Measurements from ENCODE around the gene ZNF212. TPM values are rescaled to one million over a fixed set of nuclear protein-coding genes. Genes with fewer than 3 reads are reported as not detected.

ZNF212 gene
- total and polyA plus RNA-seq, 2 experiments from 2014 or later, result 11.6 to 14.2 TPM

DNA sequence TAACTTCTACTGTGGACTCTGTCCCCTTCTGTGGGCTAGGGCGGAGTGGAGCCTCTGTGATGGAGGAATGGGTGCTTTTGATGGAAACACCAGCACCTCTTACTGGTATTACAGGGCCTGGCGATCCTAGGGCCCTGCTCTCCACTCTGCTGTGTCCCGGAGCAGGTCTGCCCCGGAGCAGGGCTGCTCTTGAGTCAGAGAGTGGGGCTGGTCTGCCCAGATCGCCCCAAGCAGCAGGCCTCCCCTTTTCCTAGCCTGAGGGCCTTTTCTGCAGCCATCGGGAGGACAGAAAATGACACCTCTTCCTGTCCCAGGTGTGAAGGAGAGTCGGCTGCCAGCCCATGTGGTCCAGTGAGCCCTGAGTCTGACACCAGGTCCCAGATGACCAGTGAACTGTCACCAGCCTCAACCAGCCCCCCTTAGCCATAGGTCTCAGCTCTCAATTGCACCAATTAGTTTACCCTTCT, 42.7 kb upstream of the ZNF212 start:
- TF ChIP-seq, protein P1, sequence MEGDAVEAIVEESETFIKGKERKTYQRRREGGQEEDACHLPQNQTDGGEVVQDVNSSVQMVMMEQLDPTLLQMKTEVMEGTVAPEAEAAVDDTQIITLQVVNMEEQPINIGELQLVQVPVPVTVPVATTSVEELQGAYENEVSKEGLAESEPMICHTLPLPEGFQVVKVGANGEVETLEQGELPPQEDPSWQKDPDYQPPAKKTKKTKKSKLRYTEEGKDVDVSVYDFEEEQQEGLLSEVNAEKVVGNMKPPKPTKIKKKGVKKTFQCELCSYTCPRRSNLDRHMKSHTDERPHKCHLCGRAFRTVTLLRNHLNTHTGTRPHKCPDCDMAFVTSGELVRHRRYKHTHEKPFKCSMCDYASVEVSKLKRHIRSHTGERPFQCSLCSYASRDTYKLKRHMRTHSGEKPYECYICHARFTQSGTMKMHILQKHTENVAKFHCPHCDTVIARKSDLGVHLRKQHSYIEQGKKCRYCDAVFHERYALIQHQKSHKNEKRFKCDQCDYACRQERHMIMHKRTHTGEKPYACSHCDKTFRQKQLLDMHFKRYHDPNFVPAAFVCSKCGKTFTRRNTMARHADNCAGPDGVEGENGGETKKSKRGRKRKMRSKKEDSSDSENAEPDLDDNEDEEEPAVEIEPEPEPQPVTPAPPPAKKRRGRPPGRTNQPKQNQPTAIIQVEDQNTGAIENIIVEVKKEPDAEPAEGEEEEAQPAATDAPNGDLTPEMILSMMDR (IDR thresholded peaks at IDR 0.05; ENCODE audit: low read depth, low read length), result no peak
- peaks cover 31% of the 10 kb centered on the region for H3K36me3 ChIP-seq
- peak overlapping the region; percentile 96 for H3K4me3 ChIP-seq
- no peaks in the 10 kb centered on the region for H3K27me3 ChIP-seq
- DNase-seq (ENCODE audit: low read depth in 1 of 2, low spot score in 1 of 2), result peak in 1 of 2 donors; percentile 12
- peaks cover 6% of the 10 kb centered on the region for H3K4me1 ChIP-seq (ENCODE audit: low read depth)
- peak overlapping the region; percentile 96 for H3K27ac ChIP-seq
- H3K9me3 ChIP-seq (ENCODE audit: low read depth), result no peaks in the 10 kb centered on the region

DNA sequence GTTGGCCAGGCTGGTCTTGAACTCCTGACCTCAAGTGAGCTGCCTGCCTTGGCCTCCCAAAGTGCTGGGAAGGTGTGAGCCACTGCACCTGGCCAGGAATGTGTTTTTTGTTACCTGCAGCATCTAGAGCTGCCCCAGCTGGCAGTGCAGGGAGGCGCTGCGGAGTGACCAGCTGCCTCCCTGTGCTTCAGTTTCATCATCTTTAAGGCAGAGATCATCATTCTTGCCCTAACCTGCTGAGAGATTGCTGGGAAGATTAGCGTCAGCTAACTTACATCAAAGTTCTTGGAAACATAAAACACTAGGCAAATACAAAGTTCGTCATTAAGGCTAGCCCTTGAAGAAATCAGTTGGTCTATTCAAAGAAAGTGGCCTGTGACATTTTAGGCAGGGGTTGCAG, 41.8 kb upstream of the ZNF212 start:
- no peak for DNase-seq (ENCODE audit: low read depth in 1 of 2, low spot score in 1 of 2)
- no peak overlapping the region for H3K4me3 ChIP-seq
- H3K27ac ChIP-seq, result no peak overlapping the region
- H3K36me3 ChIP-seq, result peaks cover 31% of the 10 kb centered on the region
- peaks cover 6% of the 10 kb centered on the region for H3K4me1 ChIP-seq (ENCODE audit: low read depth)
- H3K27me3 ChIP-seq, result no peaks in the 10 kb centered on the region
- no peaks in the 10 kb centered on the region for H3K9me3 ChIP-seq (ENCODE audit: low read depth)
- TF ChIP-seq, protein P1 (IDR thresholded peaks at IDR 0.05; ENCODE audit: low read depth, low read length), result no peak

DNA sequence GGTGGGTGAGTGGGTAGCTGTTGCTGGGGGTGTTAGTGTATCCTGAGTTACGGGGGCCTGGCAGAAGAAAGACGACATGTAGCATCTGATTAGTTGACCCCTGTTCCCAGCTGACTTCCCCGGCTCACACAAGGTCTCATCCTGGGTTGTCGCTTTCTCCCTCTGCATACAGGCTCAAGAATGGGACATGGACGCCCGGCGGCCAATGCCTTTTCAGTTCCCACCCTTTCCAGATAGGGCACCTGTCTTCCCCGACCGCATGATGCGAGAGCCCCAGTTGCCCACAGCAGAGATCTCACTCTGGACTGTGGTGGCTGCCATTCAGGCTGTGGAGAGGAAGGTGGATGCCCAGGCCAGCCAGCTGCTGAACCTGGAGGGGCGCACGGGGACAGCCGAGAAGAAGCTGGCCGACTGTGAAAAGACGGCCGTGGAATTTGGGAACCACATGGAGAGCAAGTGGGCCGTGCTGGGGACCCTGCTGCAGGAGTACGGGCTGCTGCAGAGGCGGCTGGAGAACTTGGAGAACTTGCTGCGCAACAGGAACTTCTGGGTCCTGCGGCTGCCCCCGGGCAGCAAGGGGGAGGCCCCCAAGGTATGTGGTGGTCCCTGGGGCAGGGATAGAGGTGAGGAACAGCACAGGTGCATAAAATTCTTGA, 41.2 kb upstream of the ZNF212 start:
- no peak for DNase-seq (ENCODE audit: low read depth in 1 of 2, low spot score in 1 of 2)
- H3K9me3 ChIP-seq (ENCODE audit: low read depth), result no peaks in the 10 kb centered on the region
- H3K36me3 ChIP-seq, result peaks cover 36% of the 10 kb centered on the region
- TF ChIP-seq, protein P1 (IDR thresholded peaks at IDR 0.05; ENCODE audit: low read depth, low read length), result no peak
- peaks cover 6% of the 10 kb centered on the region for H3K4me1 ChIP-seq (ENCODE audit: low read depth)
- no peaks in the 10 kb centered on the region for H3K27me3 ChIP-seq
- H3K4me3 ChIP-seq, result no peak overlapping the region
- H3K27ac ChIP-seq, result no peak overlapping the region

DNA sequence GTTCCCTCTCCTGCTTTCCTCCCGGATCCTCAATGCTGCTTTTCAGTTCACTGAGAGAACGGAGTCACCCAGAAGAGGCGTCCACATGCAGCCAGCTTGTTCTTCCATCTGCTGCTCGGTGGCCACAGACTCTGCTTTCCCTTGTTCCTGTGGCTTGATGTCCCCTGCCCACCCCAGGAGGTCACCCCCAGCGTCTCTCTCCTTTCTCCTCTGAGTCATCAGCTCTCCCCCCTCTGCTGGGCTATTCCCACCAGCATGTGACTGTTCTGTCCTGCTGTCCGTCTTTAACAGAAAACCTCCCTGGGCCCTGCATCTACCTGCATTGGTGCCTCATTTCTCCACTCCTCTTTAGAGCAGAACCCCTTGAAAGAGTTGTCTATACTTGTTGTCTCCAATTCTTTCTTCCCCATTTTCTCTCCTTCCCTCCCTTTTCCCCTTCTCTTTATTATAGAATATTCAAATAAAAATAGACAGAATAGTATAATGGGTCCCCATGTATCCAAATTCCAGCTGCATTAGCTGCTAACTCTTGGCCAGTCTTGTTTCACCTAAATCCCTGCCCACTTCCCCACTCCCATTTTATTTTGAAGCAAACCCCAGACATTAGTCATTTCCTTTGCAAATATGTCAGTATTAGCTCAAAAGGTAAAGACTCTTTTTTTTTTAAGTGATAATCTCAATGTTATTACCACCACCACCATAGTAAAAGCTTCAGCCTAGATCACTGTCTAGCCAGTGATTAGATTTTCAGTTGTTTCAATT, 40.0 kb upstream of the ZNF212 start:
- TF ChIP-seq, protein P1 (IDR thresholded peaks at IDR 0.05; ENCODE audit: low read depth, low read length), result no peak
- DNase-seq (ENCODE audit: low read depth in 1 of 2, low spot score in 1 of 2), result no peak
- no peaks in the 10 kb centered on the region for H3K27me3 ChIP-seq
- peaks cover 43% of the 10 kb centered on the region for H3K36me3 ChIP-seq
- H3K27ac ChIP-seq, result no peak overlapping the region
- H3K4me1 ChIP-seq (ENCODE audit: low read depth), result peaks cover 6% of the 10 kb centered on the region
- H3K4me3 ChIP-seq, result no peak overlapping the region
- H3K9me3 ChIP-seq (ENCODE audit: low read depth), result no peaks in the 10 kb centered on the region

DNA sequence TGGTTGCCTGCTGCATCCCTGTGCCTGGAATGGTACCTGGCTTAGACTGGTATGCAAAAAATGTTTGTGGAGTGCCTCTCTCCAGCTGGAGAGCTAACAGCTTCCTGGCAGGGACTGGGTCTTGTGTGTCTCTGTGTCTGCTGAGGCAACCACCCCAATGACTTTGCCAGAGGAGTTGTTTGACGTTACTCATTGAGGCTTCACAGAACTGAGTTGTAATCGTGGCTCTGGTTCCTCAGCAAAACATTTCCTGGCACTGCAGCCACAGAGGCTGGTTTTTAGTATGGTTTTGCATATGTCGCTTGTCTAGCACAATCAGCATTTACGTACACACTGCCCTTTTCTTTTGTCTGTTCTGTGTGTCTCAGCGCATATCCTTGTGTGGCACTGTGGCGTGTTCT, 36.6 kb upstream of the ZNF212 start:
- peaks cover 50% of the 10 kb centered on the region for H3K36me3 ChIP-seq
- H3K9me3 ChIP-seq (ENCODE audit: low read depth), result no peaks in the 10 kb centered on the region
- H3K27me3 ChIP-seq, result no peaks in the 10 kb centered on the region
- peak in 1 of 2 donors; percentile 25 for DNase-seq (ENCODE audit: low read depth in 1 of 2, low spot score in 1 of 2)
- H3K4me1 ChIP-seq (ENCODE audit: low read depth), result no peaks in the 10 kb centered on the region
- no peak overlapping the region for H3K4me3 ChIP-seq
- H3K27ac ChIP-seq, result no peak overlapping the region
- TF ChIP-seq, protein P1 (IDR thresholded peaks at IDR 0.05; ENCODE audit: low read depth, low read length), result no peak

All from cardiac muscle cell (in vitro differentiated cells and primary cell).